GM21576 (cell line): ENCODE data around the gene KRTAP29-1.
"Not testable (repeated sequence)": the region's sequence is repeated elsewhere in the genome, so short reads cannot be mapped to it uniquely, and the experiment has no call there.

Experiments used
- ATAC-seq: cut with Tn5 transposase; IDR thresholded peaks from one replicate; pipeline ENCODE4 v1.9.1; 2021; ENCODE audit warnings: mild to moderate bottlenecking, moderate library complexity; ENCODE audit not compliant: unreplicated experiment

Gene KRTAP29-1

GRCh38 chr17:41301204-41301790, 1.4 kb downstream of the KRTAP29-1 start:
- no peak for ATAC-seq

GRCh38 chr17:41298458-41299135, 4.1 kb downstream of the KRTAP29-1 start:
- ATAC-seq, result no peak

GRCh38 chr17:41296846-41297245, 5.8 kb downstream of the KRTAP29-1 start:
- ATAC-seq, result no peak

- ATAC-seq, result no peak
These were observed 8.6 kb downstream of the KRTAP29-1 start for GRCh38 chr17:41294016-41294415.

- ATAC-seq, result no peak
These were observed 15.6 kb downstream of the KRTAP29-1 start for GRCh38 chr17:41287050-41287449.

GRCh38 chr17:41284546-41284945, 18.1 kb downstream of the KRTAP29-1 start:
- no peak for ATAC-seq

- ATAC-seq, result no peak
These were observed 18.6 kb downstream of the KRTAP29-1 start for GRCh38 chr17:41284043-41284442.

GRCh38 chr17:41278176-41278955, 24.3 kb downstream of the KRTAP29-1 start:
- no peak for ATAC-seq

- not testable (repeated sequence) for ATAC-seq
These were observed 26.9 kb downstream of the KRTAP29-1 start, which contains the start of gene KRTAP9-7 for GRCh38 chr17:41275648-41276190. Gene KRTAP9-7 (plus strand): TSS chr17:41275698. CDS start chr17:41275698, 0 bp downstream.

- ATAC-seq, result no peak
These were observed 30.8 kb downstream of the KRTAP29-1 start for GRCh38 chr17:41271858-41272257.

GRCh38 chr17:41271323-41271722, 31.3 kb downstream of the KRTAP29-1 start:
- not testable (repeated sequence) for ATAC-seq

- ATAC-seq, result no peak
These were observed 34.9 kb downstream of the KRTAP29-1 start for GRCh38 chr17:41267711-41268110.

GRCh38 chr17:41265078-41265477, 37.6 kb downstream of the KRTAP29-1 start, which contains the start of gene KRTAP9-6:
Gene KRTAP9-6 (plus strand): TSS chr17:41265378. CDS start chr17:41265378, 0 bp downstream.
- ATAC-seq, result no peak

GRCh38 chr17:41264599-41264998, 38.1 kb downstream of the KRTAP29-1 start:
- ATAC-seq, result no peak

GRCh38 chr17:41263212-41263611, 39.4 kb downstream of the KRTAP29-1 start:
- no peak for ATAC-seq

GRCh38 chr17:41258406-41258805, 44.2 kb downstream of the KRTAP29-1 start:
- ATAC-seq, result no peak

GRCh38 chr17:41256291-41256685, 46.4 kb downstream of the KRTAP29-1 start:
- no peak for ATAC-seq

- ATAC-seq, result not testable (repeated sequence)
These were observed 47.0 kb downstream of the KRTAP29-1 start, which contains the start of gene KRTAP9-9 for GRCh38 chr17:41255381-41256290. Gene KRTAP9-9 (plus strand): TSS chr17:41255384.

GRCh38 chr17:41254861-41255260, 47.8 kb downstream of the KRTAP29-1 start:
- no peak for ATAC-seq
